Pancreas (tissue), 10 donors: ENCODE measurements around the gene SLC25A13. TPM values are rescaled to one million over a fixed set of nuclear protein-coding genes. Genes with fewer than 3 reads are reported as not detected.

Source experiments
- ATAC-seq, 4 donors: fragments of 200-7000 bp; cut with Tn5 transposase; one replicate each; pipeline versions ENCODE4 v1.8.0 to v1.9.1; 2020; ENCODE audit warnings: mild to moderate bottlenecking in 4 of 4, moderate library complexity in 4 of 4
- DNase-seq, 6 donors: peaks; one replicate each; pipeline ENCODE4 v3.0.0-alpha.2; 2020
- FAIRE-seq: peaks from 2 replicates; lab custom pipeline; 2012; peaks lifted over from hg19 to GRCh38; lab: Jason Lieb, UNC
- H3K27ac ChIP-seq, 4 donors: fragments of 200-600 bp; sonication (generic); 1 replicate in 3 of 4; 2 replicates in 1 of 4; pipeline versions ENCODE4 v1.5.0 to v1.8.0; 2020
- H3K27me3 ChIP-seq, 4 donors: fragments of 200-600 bp; one replicate each; pipeline ENCODE4 v1.8.0; 2021
- H3K36me3 ChIP-seq, 3 donors: fragments of 200-600 bp; sonication (generic) in 1 of 3; one replicate each; pipeline versions ENCODE4 v1.5.0 to v1.8.0; 2020 to 2021
- H3K4me1 ChIP-seq, 3 donors: fragments of 200-600 bp; one replicate each; pipeline ENCODE4 v1.8.0; 2021
- H3K4me3 ChIP-seq, 4 donors: fragments of 200-600 bp; sonication (generic) in 2 of 4; one replicate each; pipeline versions ENCODE4 v1.5.0 to v1.8.0; 2020 to 2021
- H3K9me3 ChIP-seq, 4 donors: fragments of 200-600 bp; one replicate each; pipeline ENCODE4 v1.8.0; 2021
- WGBS, 2 donors: extraction: QIAGEN DNeasy Blood & Tissue Kit; methylation state at CpG; one replicate each; pipeline ENCODE4 v1.1.7; 2013; 5-methylcytosine and 5-hydroxymethylcytosine counted together
- intact Hi-C, 3 donors: fragments of 100-400 bp; cut with DNase I; formaldehyde crosslinking; loops; one replicate each; pipeline versions ENCODE4 v1.11.1 to v1.14.2; 2022
- polyA plus RNA-seq, 2 donors: library from polyadenylated mRNA; stranded (reverse); fragments of 200-250 nt; gene quantifications; one replicate each; pipeline ENCODE4 v1.2.3, GENCODE V29; 2013
- total RNA-seq, 6 donors: library from RNA; stranded (reverse); fragmentation: NEBNext Ultra II Directional in 4 of 6; extraction: Animal tissue kit (Norgen Biotek cat#: 25700) in 4 of 6; gene quantifications; one replicate each; pipeline versions ENCODE4 v1.2.1 to v1.2.4, GENCODE V29; 2021 to 2023
- TF ChIP-seq, protein P1 (sequence below), 4 donors: fragments of 200-600 bp; sonication (generic) in 3 of 4; IDR thresholded peaks; one replicate each; pipeline versions ENCODE4 v1.5.0 to v1.8.0; 2021; ENCODE audit warnings: antibody characterized with exemption in 4 of 4
- donor health status: healthy with polysubstance abuse.
- donor health status: DM: no; HTN: no; CAD: no; lungs with moderate emphysema.
- donor health status: DM: no; HTN: no; CAD: no.
- donor health status: control.
- donor health status: control.
- donor health status: Bipolar disorder and iron deficiency.
- donor health status: DM: yes; HTN: yes; CAD: no.
- donor health status: DM: no; HTN: no; CAD: no.
- donor health status: DM: no; HTN: no; CAD: no.
- donor health status: DM: yes; HTN: yes; CAD: no.

SLC25A13 gene
- total and polyA plus RNA-seq, 8 donors, result 4.2 to 15.0 (median 11.0) TPM

DNA sequence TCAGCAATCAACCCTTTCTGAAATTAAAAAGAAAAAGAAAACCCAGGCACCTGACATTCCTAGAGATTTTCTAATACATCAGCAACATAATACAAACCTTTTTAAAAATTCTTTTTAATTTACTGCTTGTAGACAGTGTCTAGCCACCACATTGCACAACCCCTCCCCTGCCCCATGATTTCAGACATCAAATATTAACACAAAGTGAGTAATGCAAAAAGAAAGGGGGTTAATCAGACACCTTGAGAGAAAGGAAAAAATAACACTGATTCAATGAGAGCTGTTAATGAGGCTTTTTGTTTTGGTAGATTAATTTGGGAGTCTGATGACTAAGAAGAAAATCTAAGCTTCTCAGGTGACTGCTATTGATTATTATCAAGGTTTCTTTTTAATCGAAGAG is 55.3 kb downstream of the SLC25A13 start:
- intact Hi-C loops, result no loop called here
- WGBS, 2 donors, result 97 to 100% methylated on average over 1 of the region's 1 CpG
- H3K4me3 ChIP-seq, result no peak overlapping the region
- TF ChIP-seq, protein P1, sequence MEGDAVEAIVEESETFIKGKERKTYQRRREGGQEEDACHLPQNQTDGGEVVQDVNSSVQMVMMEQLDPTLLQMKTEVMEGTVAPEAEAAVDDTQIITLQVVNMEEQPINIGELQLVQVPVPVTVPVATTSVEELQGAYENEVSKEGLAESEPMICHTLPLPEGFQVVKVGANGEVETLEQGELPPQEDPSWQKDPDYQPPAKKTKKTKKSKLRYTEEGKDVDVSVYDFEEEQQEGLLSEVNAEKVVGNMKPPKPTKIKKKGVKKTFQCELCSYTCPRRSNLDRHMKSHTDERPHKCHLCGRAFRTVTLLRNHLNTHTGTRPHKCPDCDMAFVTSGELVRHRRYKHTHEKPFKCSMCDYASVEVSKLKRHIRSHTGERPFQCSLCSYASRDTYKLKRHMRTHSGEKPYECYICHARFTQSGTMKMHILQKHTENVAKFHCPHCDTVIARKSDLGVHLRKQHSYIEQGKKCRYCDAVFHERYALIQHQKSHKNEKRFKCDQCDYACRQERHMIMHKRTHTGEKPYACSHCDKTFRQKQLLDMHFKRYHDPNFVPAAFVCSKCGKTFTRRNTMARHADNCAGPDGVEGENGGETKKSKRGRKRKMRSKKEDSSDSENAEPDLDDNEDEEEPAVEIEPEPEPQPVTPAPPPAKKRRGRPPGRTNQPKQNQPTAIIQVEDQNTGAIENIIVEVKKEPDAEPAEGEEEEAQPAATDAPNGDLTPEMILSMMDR (IDR thresholded peaks at IDR 0.05), result no peak
- ATAC-seq (peak in 1 of 4 donors; percentile 53), FAIRE-seq (no peak), DNase-seq (no peak)
- H3K27ac ChIP-seq, result no peak overlapping the region
- H3K27me3 ChIP-seq, result no peaks in the 10 kb centered on the region
- H3K9me3 ChIP-seq, result no peaks in the 10 kb centered on the region
- H3K4me1 ChIP-seq, result no peaks in the 10 kb centered on the region
- H3K36me3 ChIP-seq, result no peaks in the 10 kb centered on the region

DNA sequence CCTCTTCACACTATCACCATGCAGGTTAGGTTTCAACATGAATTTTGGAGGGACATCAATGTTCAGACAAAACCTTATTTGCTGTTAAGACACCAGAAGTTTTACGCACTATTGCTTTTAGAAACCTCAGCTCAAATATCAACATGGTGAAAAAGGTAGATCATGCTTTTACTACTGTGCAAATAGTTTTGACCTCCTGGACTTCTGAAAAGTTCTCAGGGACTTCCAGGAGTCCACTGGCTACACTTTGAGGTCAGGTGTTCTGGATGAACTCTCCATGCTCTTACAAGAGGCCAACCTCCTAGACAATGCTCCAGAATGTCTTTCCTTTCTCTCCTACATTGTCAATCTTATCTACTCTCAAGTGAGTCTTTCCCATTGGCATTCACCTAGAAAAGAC is 55.9 kb downstream of the SLC25A13 start:
- H3K9me3 ChIP-seq, result no peaks in the 10 kb centered on the region
- WGBS, 2 donors, result 94 to 99% methylated on average over 1 of the region's 1 CpG
- H3K4me1 ChIP-seq, result no peaks in the 10 kb centered on the region
- DNase-seq (no peak), ATAC-seq (no peak), FAIRE-seq (no peak)
- no peaks in the 10 kb centered on the region for H3K36me3 ChIP-seq
- no peak overlapping the region for H3K27ac ChIP-seq
- intact Hi-C loops, result no loop called here
- TF ChIP-seq, protein P1 (IDR thresholded peaks at IDR 0.05), result no peak
- no peak overlapping the region for H3K4me3 ChIP-seq
- H3K27me3 ChIP-seq, result no peaks in the 10 kb centered on the region

DNA sequence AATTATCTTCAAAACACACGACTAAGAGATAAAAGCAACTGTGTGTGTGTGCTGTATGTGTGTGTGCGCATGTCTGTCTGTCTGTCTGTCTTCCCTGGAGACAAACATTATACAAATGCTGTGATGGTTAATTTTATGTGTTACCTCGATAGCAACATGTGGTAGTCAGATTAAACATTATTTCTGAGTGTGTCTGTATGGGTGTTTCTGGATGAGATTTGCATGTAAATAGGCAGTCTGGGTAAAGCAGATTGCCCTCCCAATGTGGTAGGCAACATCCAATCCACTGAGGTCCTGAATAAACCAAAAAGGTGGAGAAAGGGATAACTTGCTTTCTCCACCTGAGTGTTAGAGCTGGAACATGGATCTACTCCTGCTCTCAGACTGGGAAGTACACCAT is 67.9 kb downstream of the SLC25A13 start:
- Histone ChIP-seq H3K36me3 (no peaks in the 10 kb centered on the region), H3K4me1 (no peaks in the 10 kb centered on the region), H3K9me3 (no peaks in the 10 kb centered on the region), H3K4me3 (no peak overlapping the region), H3K27ac (no peak overlapping the region), H3K27me3 (no peaks in the 10 kb centered on the region)
- TF ChIP-seq, protein P1 (IDR thresholded peaks at IDR 0.05), result no peak
- WGBS, 2 donors, result 70 to 73% methylated on average over 3 of the region's 3 CpGs
- intact Hi-C loops, result no loop called here
- DNase-seq (no peak), ATAC-seq (no peak), FAIRE-seq (no peak)

DNA sequence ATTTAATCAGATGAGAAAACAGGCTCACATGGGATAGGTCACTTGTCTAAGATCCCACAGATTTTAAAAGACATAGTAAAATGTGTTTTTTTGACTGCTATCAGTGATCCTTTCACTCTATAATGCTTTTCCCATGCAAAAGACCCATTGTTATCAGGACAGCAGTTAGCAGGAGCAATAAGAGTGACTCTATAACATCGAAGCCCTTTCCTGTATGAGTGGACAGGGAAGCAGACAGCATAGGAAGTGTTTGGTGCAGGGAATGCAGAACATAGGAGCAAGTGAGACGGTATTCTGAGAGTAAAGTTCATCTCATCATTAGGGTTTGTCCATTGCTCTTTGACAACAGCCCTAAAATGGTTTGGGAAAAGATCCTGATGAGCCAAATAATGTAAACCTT is 68.5 kb downstream of the SLC25A13 start:
- Histone ChIP-seq H3K27ac (no peak overlapping the region), H3K36me3 (no peaks in the 10 kb centered on the region), H3K4me1 (no peaks in the 10 kb centered on the region), H3K9me3 (no peaks in the 10 kb centered on the region), H3K27me3 (no peaks in the 10 kb centered on the region), H3K4me3 (no peak overlapping the region)
- FAIRE-seq (no peak), ATAC-seq (no peak), DNase-seq (no peak)
- intact Hi-C loops, result no loop called here
- 91 to 94% methylated on average over 2 of the region's 2 CpGs for WGBS, 2 donors
- TF ChIP-seq, protein P1 (IDR thresholded peaks at IDR 0.05), result no peak

DNA sequence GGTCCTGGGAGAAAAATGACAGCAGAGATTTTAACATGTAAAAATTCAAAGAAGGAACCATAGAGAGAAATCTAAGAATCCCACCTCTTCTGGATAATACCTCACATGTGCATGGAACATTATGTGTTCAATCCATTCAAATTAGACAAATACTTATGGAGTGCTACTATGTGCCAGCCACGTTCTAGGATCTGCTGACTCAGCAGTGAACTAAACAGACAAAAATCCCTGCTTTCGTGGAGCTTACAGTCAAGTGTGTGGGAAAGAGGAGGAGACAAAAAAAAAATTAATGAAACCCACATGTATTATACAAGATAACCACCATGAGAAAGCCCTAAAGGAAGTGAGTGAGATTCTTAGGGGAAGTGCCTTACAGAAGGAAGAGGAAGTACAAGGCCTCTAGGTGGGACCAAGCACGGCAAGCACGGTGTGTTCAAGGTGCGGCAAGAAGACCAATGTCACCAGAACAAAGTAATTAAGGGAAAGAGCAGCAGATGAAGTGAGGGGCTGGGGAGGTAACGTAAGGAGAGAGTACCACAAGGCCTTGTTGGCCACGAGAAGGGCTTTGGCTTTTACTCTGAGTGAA is 71.0 kb downstream of the SLC25A13 start:
- H3K9me3 ChIP-seq, result no peaks in the 10 kb centered on the region
- no peaks in the 10 kb centered on the region for H3K36me3 ChIP-seq
- DNase-seq, result no peak
- 76 to 78% methylated on average over 7 of the region's 7 CpGs for WGBS, 2 donors
- intact Hi-C loops, result no loop called here
- no peaks in the 10 kb centered on the region for H3K27me3 ChIP-seq
- no peak for FAIRE-seq
- ATAC-seq, result no peak
- TF ChIP-seq, protein P1 (IDR thresholded peaks at IDR 0.05), result no peak
- no peak overlapping the region for H3K27ac ChIP-seq
- H3K4me1 ChIP-seq, result no peaks in the 10 kb centered on the region
- H3K4me3 ChIP-seq, result no peak overlapping the region
